ENCODE data around the gene RPS25. TPM values are rescaled to one million over a fixed set of nuclear protein-coding genes. Genes with fewer than 3 reads are reported as not detected.

The RPS25 gene
- total RNA-seq, 1 donor from 2014 or later: 857 TPM

DNA sequence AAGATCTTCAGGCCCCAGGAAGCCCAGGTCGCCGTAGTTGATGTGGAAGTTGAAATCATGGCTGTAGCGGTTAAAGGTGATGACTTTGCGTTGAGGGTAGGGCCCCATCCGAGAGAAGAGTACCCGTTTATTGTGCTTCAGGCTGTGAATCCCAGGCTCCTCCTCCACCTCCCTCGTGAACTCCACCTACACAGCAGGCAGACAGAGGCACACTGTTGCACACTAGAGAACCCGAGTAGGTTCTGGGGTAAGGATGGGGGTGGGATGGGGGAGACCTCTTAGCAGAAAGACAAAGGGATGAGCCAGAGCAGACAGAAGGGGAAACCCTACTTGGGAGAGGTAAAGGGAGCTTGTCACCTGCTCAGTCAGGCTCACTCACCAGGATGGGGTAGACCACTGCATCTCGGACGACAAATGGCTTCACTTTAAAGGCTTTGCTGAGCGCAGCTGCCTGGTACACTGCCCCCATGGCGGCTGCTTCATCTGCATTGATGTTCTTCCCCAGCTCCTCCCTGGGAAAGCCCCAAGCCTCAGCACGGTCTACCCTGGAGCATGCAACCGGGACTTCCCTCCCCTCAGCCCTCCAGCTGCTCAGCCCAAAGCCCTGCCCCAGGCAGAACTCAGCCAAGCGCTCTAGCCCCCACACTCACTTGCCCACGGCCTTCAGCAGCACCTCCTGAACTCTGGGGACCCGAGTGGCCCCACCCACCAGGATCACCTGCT, 33.5 kb upstream of the RPS25 start:
- peaks cover 82 to 85% of the 10 kb centered on the region in 2 donors for H3K36me3 ChIP-seq
- H3K4me1 ChIP-seq: peaks cover 3% of the 10 kb centered on the region in 2 donors
- H3K27ac ChIP-seq: no peak overlapping the region

GRCh38 chr11:119049081-119049480, 30.9 kb upstream of the RPS25 start:
- Histone ChIP-seq H3K27me3 (no peaks in the 10 kb centered on the region), H3K4me1 (no peaks in the 10 kb centered on the region), H3K9me3 (no peaks in the 10 kb centered on the region), H3K27ac (no peak overlapping the region), H3K4me3 (no peak overlapping the region), H3K36me3 (peaks cover 85 to 86% of the 10 kb centered on the region in 2 donors)
- intact Hi-C loops (cut with DNase I): no loop called here
- no peak for DNase-seq (ENCODE audit: low spot score in 2 of 2)
- TF ChIP-seq, protein P1, sequence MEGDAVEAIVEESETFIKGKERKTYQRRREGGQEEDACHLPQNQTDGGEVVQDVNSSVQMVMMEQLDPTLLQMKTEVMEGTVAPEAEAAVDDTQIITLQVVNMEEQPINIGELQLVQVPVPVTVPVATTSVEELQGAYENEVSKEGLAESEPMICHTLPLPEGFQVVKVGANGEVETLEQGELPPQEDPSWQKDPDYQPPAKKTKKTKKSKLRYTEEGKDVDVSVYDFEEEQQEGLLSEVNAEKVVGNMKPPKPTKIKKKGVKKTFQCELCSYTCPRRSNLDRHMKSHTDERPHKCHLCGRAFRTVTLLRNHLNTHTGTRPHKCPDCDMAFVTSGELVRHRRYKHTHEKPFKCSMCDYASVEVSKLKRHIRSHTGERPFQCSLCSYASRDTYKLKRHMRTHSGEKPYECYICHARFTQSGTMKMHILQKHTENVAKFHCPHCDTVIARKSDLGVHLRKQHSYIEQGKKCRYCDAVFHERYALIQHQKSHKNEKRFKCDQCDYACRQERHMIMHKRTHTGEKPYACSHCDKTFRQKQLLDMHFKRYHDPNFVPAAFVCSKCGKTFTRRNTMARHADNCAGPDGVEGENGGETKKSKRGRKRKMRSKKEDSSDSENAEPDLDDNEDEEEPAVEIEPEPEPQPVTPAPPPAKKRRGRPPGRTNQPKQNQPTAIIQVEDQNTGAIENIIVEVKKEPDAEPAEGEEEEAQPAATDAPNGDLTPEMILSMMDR (IDR thresholded peaks at IDR 0.05): no peak

More for the DNA sequence above, 33.5 kb upstream of the RPS25 start:
- intact Hi-C loops (cut with DNase I): no loop called here
- H3K4me3 ChIP-seq: no peak overlapping the region
- no peak for DNase-seq (ENCODE audit: low spot score in 2 of 2)
- H3K27me3 ChIP-seq: no peaks in the 10 kb centered on the region
- TF ChIP-seq, protein P1 (IDR thresholded peaks at IDR 0.05): no peak
- no peaks in the 10 kb centered on the region for H3K9me3 ChIP-seq

- H3K36me3 ChIP-seq: peaks cover 80 to 81% of the 10 kb centered on the region in 2 donors
Measured at GRCh38 chr11:119048644-119049043, 30.5 kb upstream of the RPS25 start.

GRCh38 chr11:119047205-119047604, 29.1 kb upstream of the RPS25 start:
- H3K4me3 ChIP-seq: no peak overlapping the region

More at GRCh38 chr11:119048644-119049043, 30.5 kb upstream of the RPS25 start:
- Histone ChIP-seq H3K4me1 (no peaks in the 10 kb centered on the region), H3K9me3 (no peaks in the 10 kb centered on the region), H3K4me3 (no peak overlapping the region), H3K27me3 (no peaks in the 10 kb centered on the region), H3K27ac (no peak overlapping the region)
- no peak for DNase-seq (ENCODE audit: low spot score in 2 of 2)
- intact Hi-C loops (cut with DNase I): no loop called here
- TF ChIP-seq, protein P1 (IDR thresholded peaks at IDR 0.05): no peak

GRCh38 chr11:119046489-119046888, 28.3 kb upstream of the RPS25 start:
- no peak overlapping the region for H3K27ac ChIP-seq
- no peak overlapping the region for H3K4me3 ChIP-seq
- H3K4me1 ChIP-seq: no peaks in the 10 kb centered on the region
- TF ChIP-seq, protein P1 (IDR thresholded peaks at IDR 0.05): no peak
- H3K9me3 ChIP-seq: no peaks in the 10 kb centered on the region
- peaks cover 59 to 60% of the 10 kb centered on the region in 2 donors for H3K36me3 ChIP-seq
- intact Hi-C loops (cut with DNase I): no loop called here
- H3K27me3 ChIP-seq: no peaks in the 10 kb centered on the region
- DNase-seq (ENCODE audit: low spot score in 2 of 2): no peak

More at GRCh38 chr11:119047205-119047604, 29.1 kb upstream of the RPS25 start:
- intact Hi-C loops (cut with DNase I): no loop called here
- Histone ChIP-seq H3K36me3 (peaks cover 66 to 67% of the 10 kb centered on the region in 2 donors), H3K9me3 (no peaks in the 10 kb centered on the region), H3K4me1 (no peaks in the 10 kb centered on the region), H3K27ac (no peak overlapping the region), H3K27me3 (no peaks in the 10 kb centered on the region)
- no peak for DNase-seq (ENCODE audit: low spot score in 2 of 2)
- TF ChIP-seq, protein P1 (IDR thresholded peaks at IDR 0.05): no peak

All from ascending aorta (tissue), 2 donors.